Epithelial cell of prostate (primary cell): Measurements from ENCODE around the gene CCN5.

ENCODE experiments used
- DNase-seq: peaks from one replicate; pipeline ENCODE4 v3.0.0-alpha.2; 2011; ENCODE audit warnings: low read depth, low spot score
- H3K27ac ChIP-seq: fragments of 450-650 bp; 2 replicates; pipeline ENCODE4 v1.5.1; 2017; ENCODE audit warnings: mild to moderate bottlenecking

Gene CCN5

DNA sequence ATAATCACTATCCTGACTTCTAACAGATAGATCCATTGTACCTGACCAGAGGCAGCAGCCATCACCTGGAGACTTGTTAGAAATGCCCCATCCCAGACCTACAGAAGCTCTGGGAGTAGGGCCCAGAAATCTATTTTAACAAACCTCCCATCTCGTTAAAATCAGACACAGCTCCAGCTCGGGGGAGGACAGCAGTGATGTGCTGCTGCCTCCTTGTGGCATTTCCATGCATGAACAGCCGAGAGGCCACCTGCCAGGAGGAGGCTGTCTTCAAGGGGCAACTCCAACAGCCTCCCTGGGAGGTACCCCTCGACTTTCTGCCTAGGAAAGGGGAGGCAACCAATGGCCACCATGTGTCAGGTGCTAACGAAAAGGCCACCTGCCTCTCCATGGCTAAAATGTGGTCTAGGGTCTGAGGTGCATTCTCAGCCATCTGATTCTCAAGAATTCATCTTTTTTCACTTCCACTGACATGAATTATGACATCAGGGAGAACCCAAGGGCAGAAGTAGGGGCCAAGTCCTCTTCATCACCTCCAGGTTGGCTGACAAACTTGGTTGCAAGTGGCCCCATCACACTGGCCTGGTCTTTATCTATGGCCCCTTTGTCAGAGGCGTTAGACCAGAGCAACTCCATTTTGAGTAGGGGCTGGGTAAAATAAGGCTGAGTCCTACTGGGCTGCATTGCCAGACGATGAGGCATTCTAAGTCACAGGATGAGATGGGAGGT lies 18.3 kb downstream of the CCN5 start:
- DNase-seq, result no peak
- H3K27ac ChIP-seq, result no peak overlapping the region

DNA sequence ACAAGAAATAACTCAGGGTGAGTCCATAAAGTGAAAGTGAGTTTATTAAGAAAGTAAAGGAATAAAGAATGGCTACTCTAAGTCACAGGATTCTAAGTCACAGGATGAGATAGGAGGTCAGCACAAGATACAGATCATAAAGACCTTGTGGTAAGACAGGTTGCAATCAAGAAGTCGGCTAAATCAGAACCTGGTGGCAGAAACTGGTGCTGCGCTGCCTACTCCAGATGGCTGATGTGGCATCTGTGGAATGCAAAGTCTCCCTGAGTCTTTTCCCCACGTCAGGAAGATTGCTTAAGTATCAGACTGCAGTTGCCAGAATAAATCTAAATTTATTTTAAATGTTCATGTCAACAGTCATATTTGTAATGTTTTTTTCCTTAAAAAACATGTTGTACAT lies 19.8 kb downstream of the CCN5 start:
- no peak overlapping the region for H3K27ac ChIP-seq

DNA sequence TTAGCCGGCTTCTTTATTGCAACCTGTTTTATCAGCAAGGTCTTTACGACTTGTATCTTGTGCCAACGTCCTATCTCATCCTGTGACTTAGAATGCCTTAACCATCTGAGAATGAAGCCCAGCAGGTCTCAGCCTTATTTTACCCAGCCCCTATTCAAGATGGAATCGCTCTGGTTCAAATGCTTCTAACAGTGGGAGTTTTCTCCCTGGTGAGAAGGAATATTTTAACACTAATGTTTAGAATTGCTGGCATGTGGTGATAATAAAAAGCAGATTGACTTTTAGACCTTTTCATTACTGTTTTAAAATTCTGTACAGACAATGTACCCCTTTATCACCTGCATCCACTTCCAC lies 20.6 kb downstream of the CCN5 start:
- no peak overlapping the region for H3K27ac ChIP-seq
- no peak for DNase-seq

More for the DNA sequence above, 19.8 kb downstream of the CCN5 start:
- no peak for DNase-seq

DNA sequence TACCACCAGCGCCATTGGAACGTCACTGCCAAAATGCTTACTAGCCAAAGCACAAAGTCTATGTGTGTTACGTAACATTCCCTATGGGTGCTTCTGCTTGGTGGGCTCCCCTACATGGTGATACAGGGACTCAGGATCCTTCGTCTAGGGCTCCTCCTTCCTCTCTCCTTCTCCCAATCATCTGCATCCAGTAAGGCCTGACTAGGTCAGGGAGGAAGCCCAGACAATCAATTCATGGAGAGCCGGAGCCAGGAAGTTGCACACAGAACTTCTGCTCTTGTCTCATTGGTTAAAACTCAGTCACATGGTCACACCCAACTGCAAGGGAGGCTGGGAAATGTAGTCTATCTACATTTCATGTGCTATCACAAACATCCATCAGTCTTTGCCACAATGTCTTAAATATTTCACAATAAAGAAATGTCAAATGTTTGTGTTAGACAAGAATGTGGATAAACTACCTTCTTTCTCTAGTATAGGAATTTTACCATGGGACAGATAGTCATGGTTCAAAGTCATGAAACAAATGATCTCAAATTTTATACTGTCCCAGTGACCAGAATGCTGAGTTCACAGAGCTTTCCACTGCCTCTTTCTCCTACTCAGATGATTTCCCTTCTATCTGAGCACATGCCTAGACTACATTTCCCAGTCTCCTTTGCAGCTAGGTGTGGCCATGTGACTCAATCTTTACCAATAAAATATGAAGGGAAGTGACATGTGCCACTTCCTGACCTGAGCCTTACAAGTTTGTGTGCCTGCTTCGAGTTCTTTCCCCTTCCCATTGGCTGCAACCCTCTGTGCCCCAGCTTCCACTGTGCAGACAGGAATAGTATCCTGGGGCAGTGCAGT lies 21.2 kb downstream of the CCN5 start:
- DNase-seq, result no peak
- no peak overlapping the region for H3K27ac ChIP-seq

DNA sequence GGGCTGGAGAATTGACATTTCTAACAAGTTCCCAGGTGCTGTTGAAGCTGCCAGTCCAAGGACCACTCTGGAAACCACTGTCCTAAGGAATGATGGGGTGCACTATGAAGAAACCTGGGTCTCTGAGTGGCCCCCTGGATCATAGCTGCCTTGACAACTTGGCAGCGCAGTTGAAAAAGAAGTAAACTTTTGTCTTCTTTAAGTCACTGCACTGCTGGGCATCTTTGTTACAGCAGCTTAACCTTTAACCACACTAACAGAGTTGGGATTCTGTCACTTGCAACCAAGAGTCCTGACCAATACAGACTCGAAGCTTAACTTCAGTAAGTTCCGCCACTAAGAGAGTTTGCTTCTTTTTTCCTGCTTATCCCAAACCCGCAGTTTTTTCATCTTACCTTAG lies 21.9 kb downstream of the CCN5 start:
- DNase-seq, result no peak
- no peak overlapping the region for H3K27ac ChIP-seq

DNA sequence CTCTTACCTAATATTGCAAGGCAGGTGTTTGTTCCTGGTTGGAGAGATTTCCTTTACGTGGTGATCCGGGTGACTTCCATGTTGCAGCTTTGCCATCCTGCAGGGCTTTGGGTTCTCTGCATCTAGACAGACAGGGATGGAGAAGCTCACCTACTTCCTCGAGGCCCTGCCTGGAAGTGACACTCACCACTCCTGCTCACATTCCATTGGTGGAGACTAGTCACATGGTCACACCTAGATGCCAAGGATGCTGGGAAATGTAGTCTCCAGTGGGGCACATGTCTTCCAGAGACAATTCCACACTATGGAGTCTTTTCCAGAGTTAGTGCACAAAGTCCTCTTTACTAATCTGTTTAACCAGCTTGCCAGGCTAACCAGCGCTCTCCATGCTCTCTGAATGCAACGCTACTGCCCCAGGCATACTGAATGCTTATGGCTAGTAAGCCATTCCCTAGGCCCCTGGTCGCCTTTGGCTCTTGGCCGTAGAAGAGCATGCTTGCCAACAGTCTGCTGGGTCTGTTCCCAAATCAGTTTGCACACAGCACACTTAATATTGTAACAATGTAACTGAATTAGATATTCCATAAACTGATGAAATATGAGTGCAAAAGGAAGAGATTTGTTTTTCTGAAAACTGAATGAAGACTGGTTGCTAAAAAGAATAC lies 23.8 kb downstream of the CCN5 start:
- no peak for DNase-seq
- no peak overlapping the region for H3K27ac ChIP-seq

DNA sequence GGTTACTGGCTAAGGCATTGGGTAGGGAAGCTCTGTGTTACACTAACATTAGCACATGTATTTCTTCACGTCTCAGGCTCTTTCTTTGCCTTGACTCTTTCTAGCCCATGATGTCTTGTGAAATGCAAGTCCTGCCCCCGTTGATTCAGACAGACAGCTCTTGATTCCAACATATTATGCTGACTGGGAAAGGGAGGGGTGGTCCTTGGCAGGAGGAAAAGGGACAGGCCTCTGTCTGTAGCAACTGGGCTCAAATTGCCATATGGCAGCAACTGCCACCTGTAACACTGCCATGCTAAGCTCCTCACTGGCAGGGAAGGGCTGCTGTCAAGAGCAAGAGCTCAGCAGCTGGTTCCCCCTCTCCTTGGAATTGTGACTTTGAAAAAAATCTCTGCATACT lies 24.8 kb downstream of the CCN5 start:
- H3K27ac ChIP-seq, result no peak overlapping the region
- DNase-seq, result no peak

DNA sequence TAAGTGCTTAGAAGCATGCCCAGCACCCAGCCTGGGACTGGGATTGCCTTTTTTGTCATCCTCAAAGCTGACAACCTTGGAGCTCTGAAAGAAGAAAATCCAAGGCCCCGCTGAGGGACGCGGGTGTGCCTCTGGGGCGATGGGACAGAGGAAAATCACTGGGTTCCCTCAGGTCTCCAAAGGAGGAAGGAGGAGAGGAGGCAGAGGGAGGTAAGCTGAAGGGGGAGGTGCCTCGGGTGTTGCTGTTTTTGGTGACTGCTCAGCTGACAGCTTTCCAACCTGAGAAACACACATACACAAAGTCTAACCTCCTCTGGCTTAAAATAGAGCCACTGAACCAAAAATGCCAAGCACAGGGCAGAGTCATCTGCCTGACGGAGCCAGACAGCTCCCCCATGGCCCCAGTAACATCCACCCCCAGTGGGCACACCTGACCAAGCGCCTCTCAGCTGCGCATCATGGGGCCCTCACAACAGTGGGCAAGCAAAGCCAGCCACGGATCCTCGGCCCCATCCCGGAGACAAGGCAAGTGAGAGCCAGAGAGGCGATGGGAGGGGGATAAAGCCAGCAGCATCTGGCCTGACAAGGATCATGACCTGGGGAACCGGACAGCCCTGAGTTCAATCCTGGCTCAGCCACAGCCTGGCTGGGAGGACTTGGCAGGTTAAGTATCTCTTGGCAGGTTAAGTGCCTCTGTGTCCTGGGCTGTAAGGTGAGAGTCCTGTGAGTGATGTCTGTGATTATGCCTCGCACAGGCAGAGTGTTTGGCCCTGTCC lies 27.3 kb downstream of the CCN5 start:
- DNase-seq, result no peak
- H3K27ac ChIP-seq, result no peak overlapping the region

DNA sequence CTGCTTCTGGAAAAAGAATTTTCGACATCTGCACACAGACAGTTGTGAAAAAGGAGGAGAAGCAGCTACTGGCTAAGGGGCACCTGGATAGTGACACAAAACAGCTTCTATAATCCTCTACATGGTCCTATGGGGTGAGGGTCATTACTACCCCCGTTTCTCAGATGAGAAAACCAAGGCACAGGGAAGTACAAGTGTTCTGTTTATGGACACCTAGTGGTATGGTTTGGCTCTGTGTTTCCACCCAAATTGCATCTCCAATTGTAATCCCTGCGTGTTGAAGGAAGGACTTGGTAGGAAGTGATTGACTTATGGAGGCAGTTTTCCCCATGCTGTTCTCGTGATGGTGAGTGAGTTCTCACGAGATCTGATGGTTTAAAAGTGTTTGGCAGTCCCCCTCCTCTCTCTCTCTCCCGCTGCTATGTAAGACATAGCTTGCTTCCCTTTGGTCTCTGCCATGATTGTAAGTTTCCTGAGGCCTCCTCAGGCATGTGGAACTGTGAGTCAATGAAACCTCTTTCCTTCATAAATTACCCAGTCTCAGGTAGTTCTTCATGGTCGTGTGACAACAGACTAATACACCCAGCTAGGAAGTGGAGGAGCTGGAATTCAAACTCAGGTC lies 28.0 kb downstream of the CCN5 start:
- H3K27ac ChIP-seq, result no peak overlapping the region
- no peak for DNase-seq

DNA sequence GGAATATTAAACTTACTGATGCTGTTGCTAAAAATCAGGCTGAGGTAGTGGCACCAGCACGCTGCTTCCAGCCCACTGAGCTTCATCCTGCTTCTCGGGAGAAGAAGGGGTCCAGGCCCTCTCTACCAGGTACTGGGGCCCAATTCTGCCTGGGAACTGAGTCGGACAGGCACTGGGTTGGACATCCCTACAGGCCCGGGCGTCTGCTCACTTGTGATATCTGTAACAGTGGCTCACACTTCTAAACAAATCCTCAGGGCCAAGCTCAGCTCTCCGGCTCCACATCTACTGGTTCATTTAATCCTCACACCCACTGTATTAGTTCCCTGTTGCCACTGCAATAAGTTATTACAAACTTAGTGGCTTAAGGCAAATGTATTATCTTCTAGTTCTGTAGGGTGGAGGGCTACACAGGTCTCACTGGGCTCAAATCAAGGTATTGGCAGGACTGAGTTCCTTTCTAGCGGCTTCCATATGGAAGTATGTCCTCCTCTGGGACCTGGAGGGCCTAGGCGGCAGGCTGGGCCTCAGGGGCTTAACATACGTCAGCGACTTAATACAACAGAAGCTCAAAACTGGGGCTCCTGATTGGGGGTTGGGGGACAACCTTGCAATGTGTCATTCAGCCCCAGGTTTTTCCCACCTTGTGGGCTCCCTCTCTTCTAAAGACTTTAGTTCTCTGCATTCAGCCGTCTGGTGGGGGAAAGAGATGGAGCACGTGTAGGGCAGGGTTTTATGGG lies 28.9 kb downstream of the CCN5 start:
- no peak overlapping the region for H3K27ac ChIP-seq
- DNase-seq, result no peak

DNA sequence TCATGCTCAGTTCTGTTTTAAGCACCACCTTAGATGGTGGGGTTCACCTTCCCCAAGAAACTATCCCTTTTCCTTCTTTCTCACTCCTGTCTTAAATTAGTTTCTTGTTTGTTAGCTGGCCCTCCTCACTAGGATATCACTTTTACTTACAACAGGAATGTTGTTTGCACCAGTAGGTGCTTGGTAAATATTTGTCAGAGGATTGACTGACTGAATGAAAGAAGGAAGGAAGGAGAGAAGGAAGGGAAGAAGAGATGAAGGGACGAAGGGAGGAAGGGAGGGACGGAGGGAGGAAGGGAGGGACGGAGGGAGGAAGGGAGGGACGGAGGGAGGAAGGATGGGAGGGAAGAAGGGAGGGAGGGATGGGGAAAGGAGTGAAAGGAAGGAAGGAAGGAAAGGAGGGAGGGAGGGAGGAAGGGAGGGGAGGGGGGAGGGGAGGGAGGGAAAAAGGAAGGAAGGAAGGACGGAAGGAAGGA lies 30.0 kb downstream of the CCN5 start:
- DNase-seq, result no peak
- H3K27ac ChIP-seq, result no peak overlapping the region

DNA sequence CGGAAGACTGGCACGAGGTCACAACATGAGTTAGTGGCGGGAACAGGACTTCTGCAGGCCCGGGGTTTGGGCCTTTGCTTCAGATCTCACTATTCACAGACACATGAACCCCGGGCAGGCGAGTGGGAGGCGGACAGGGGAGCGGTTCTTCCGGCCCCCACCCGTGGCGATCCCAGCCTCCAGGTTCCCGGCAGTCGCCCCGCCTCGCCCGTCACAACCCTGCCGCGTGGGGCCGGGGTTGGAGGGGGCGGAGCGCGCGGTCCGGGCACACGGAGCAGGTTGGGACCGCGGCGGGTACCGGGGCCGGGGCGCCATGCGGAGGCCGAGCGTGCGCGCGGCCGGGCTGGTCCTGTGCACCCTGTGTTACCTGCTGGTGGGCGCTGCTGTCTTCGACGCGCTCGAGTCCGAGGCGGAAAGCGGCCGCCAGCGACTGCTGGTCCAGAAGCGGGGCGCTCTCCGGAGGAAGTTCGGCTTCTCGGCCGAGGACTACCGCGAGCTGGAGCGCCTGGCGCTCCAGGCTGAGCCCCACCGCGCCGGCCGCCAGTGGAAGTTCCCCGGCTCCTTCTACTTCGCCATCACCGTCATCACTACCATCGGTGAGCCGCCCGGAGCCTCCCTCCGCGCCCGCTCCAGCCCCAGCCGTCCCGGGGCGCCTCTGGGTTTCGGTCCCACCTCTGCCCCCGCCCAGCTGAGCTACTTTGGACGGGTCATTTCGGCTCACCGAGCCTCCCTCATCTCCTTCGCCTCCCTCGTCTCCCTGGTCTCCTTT lies 30.6 kb downstream of the CCN5 start, which contains the start of gene KCNK15:
Gene KCNK15, plus strand, starts transcription at position 268 of the 769 bp plus-strand sequence. Its CDS starts 46 bp downstream, at position 314.
- no peak for DNase-seq
- no peak within 1 kb of the TSS for H3K27ac ChIP-seq

DNA sequence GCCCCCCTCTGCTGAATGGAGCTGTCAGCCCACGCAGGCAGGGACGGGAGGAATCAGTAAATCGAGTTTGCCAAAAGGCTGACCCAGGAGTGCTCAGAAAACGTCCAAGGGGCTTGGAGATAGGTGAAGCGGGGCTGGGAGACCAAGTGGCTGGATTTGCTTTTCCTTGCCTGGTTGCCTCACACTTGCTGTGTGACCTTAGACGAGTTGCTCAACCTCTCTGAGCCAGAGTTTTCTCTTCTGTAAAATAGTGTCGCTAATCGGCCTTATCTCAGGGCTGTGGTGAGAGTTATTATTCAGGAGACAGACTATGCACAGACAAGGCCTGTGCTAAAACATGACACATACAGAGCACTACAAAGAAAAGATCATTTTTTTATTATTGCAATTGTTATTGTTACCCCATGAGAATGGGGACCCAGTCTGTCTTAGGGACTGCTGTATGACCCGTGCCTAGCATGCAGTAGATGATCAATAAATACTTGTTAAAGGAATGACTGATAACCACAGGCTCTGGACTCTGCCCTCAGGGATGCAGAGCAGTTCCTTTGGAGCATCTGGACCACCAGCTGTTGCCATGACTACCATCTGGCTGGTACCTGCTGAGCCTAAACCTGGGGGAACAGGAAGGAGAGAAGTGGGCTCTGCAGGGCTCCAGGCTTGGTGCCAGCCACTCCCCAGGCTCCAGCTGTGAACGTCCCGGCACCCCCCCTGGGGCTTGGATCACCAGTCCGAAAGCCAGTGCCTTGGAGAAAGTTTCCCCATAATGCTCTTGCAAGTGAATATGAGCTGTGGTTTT lies 31.4 kb downstream of the CCN5 start:
- no peak for DNase-seq
- H3K27ac ChIP-seq, result peak overlapping the region; percentile 49

DNA sequence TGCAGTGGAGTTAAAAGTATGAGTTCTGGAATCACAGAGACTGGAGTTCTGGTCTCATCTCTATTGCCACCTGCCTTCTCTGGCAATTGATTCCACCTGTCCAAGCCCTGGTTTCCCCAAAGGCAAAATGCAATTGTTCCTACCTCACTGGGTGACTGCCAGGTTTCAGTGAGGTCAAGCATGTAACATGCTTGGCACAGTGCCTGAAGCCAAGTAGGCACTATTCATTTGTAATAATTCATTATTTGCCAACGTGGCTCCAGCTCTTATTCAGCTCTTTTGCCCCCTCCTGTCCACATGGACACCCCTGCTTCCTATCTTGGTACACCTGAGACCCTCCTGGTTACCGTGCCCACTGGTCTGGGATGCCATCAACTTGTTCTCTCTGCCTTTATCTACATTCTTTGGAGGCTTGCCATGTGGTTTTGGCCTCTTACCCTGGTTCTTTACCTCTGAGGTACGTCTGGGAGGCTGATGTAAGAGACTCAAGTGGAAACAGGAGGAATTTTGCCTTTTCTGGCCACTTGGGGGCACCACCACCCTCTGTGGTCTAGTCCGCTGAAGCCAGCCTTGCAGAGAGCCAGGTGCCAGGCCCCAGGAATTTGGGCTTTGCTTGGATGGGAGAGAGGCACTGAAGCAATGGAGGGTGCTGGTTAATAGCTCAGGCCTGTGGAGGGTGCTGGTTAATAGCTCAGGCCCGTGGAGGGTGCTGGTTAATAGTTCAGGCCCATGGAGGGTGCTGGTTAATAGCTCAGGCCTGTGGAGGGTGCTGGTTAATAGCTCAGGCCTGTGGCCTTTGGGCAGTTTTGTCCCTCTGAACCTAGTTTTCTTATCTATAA lies 32.2 kb downstream of the CCN5 start:
- peak; percentile 55 for DNase-seq
- H3K27ac ChIP-seq, result peak overlapping the region; percentile 49

DNA sequence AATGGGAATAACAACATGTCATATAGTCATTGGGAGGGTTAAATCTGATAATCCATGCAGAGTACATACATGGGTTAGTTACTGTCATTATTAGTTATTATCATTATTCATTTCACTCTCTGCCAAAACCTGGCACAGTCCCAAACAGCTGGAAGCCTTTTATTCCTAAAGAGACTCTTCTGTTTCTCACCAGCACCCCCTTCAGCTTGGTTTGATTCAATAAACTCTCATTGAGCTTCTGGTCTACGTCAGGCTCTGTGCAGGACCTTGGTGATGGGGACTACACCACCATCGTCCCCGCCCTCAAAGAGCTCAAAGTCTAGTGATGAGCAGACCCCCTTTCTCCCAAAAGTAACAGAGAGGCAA lies 32.8 kb downstream of the CCN5 start:
- DNase-seq, result no peak
- H3K27ac ChIP-seq, result no peak overlapping the region

DNA sequence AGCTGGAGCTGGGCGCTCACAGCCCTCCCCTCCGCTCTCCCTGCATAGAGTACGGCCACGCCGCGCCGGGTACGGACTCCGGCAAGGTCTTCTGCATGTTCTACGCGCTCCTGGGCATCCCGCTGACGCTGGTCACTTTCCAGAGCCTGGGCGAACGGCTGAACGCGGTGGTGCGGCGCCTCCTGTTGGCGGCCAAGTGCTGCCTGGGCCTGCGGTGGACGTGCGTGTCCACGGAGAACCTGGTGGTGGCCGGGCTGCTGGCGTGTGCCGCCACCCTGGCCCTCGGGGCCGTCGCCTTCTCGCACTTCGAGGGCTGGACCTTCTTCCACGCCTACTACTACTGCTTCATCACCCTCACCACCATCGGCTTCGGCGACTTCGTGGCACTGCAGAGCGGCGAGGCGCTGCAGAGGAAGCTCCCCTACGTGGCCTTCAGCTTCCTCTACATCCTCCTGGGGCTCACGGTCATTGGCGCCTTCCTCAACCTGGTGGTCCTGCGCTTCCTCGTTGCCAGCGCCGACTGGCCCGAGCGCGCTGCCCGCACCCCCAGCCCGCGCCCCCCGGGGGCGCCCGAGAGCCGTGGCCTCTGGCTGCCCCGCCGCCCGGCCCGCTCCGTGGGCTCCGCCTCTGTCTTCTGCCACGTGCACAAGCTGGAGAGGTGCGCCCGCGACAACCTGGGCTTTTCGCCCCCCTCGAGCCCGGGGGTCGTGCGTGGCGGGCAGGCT lies 35.1 kb downstream of the CCN5 start:
- H3K27ac ChIP-seq, result no peak overlapping the region
- no peak for DNase-seq
